ENCODE measurements around the gene ACACA.

GRCh38 chr17:37322106-37322505 lies 84.5 kb downstream of the ACACA start:
- TF ChIP-seq CTCF (IDR thresholded peaks at IDR 0.05; ENCODE audit: low read length) (no peak), EZH2 (optimal IDR thresholded peaks at IDR 0.05; ENCODE audit: low read depth, low read length) (no peak), EZH2phosphoT487 (IDR thresholded peaks at IDR 0.05; ENCODE audit: low read length) (no peak)

Measured in MM.1S (cell line).